ENCODE data around the gene MRPS10.
"Not testable (repeated sequence)": the region's sequence is repeated elsewhere in the genome, so short reads cannot be mapped to it uniquely, and the experiment has no call there.

MRPS10 gene

GRCh38 chr6:42207559-42207958 lies 10.1 kb downstream of the MRPS10 start:
- DNase-seq = not testable (repeated sequence)

GRCh38 chr6:42204768-42205282 lies 12.8 kb downstream of the MRPS10 start:
- DNase-seq = no peak

- no peak for DNase-seq
Observed at GRCh38 chr6:42203183-42203582, 14.5 kb downstream of the MRPS10 start.

GRCh38 chr6:42202131-42202915 lies 15.3 kb downstream of the MRPS10 start:
- not testable (repeated sequence) for DNase-seq

- DNase-seq = no peak
Observed at GRCh38 chr6:42201382-42201781, 16.3 kb downstream of the MRPS10 start.

- no peak for DNase-seq
Observed at GRCh38 chr6:42200035-42200434, 17.6 kb downstream of the MRPS10 start.

GRCh38 chr6:42199106-42199981 lies 18.3 kb downstream of the MRPS10 start:
- DNase-seq = no peak

- no peak for DNase-seq
Observed at GRCh38 chr6:42197555-42198362, 19.9 kb downstream of the MRPS10 start.

- no peak for DNase-seq
Observed at GRCh38 chr6:42195415-42195814, 22.2 kb downstream of the MRPS10 start.

- no peak for DNase-seq
Observed at GRCh38 chr6:42194056-42194455, 23.6 kb downstream of the MRPS10 start.

- no peak for DNase-seq
Observed at GRCh38 chr6:42193491-42193894, 24.2 kb downstream of the MRPS10 start.

GRCh38 chr6:42192385-42192784 lies 25.3 kb downstream of the MRPS10 start:
- not testable (repeated sequence) for DNase-seq

- no peak for DNase-seq
Observed at GRCh38 chr6:42190554-42191183, 27.0 kb downstream of the MRPS10 start.

- no peak for DNase-seq
Observed at GRCh38 chr6:42188406-42188805, 29.3 kb downstream of the MRPS10 start.

- DNase-seq = no peak
Observed at GRCh38 chr6:42185597-42185996, 32.1 kb downstream of the MRPS10 start.

- no peak for DNase-seq
Observed at GRCh38 chr6:42184475-42184874, 33.2 kb downstream of the MRPS10 start.

- no peak for DNase-seq
Observed at GRCh38 chr6:42182101-42182500, 35.6 kb downstream of the MRPS10 start.

GRCh38 chr6:42179945-42180313 lies 37.7 kb downstream of the MRPS10 start:
- DNase-seq = no peak

GRCh38 chr6:42179261-42179944 lies 38.3 kb downstream of the MRPS10 start:
- DNase-seq = no peak

GRCh38 chr6:42177514-42178364 lies 39.9 kb downstream of the MRPS10 start:
- no peak for DNase-seq

Measured in C1 segment of cervical spinal cord (tissue), 14 donors.